HEK293 (cell line): Measurements from ENCODE around the gene HELLS.
"Not testable (repeated sequence)": the region's sequence is repeated elsewhere in the genome, so short reads cannot be mapped to it uniquely, and the experiment has no call there.

ENCODE experiments used
- CTCF ChIA-PET: fragments of 350-600 bp; formaldehyde crosslinking; extraction: SDS; loops from one replicate; lab custom pipeline; 2021; ENCODE audit warnings: antibody characterized with exemption; lab: Yijun Ruan, JAX
- POLR2A ChIA-PET: fragments of 300-600 bp; formaldehyde crosslinking; extraction: SDS; loops from one replicate; lab custom pipeline; 2020; ENCODE audit warnings: antibody characterized with exemption, inconsistent platforms; lab: Yijun Ruan, JAX
- H3K27ac ChIP-seq: fragments of 200-500 bp; sonication (Bioruptor generic); 2 replicates; pipeline ENCODE4 v1.5.1; 2014; ENCODE audit warnings: low read depth, low read length, control low read depth, inconsistent platforms; ENCODE audit errors: extremely low read depth
- H3K36me3 ChIP-seq, 2 experiments: fragments of 200-500 bp in 1 of 2; sonication (Bioruptor generic) in 1 of 2; 1 replicate in 1 of 2; 2 replicates in 1 of 2; pipeline ENCODE4 v1.5.1; 2014 to 2017; ENCODE audit warnings: inconsistent platforms in 2 of 2, low read length in 2 of 2; ENCODE audit not compliant: control insufficient read depth in 2 of 2, insufficient read depth in 1 of 2
- H3K4me1 ChIP-seq: fragments of 200-500 bp; sonication (Bioruptor generic); 2 replicates; pipeline ENCODE4 v1.5.1; 2014; ENCODE audit warnings: mild to moderate bottlenecking, low read length, inconsistent platforms; ENCODE audit not compliant: control insufficient read depth, insufficient read depth
- H3K4me3 ChIP-seq: 2 replicates; pipeline ENCODE4 v1.5.1; 2011; ENCODE audit warnings: low read depth, mild to moderate bottlenecking, control low read depth, low read length, moderate library complexity
- H3K9me3 ChIP-seq: fragments of 200-500 bp; sonication (Bioruptor generic); 2 replicates; pipeline ENCODE4 v1.5.1; 2014; ENCODE audit warnings: low read depth, low read length, inconsistent platforms; ENCODE audit not compliant: control insufficient read depth, insufficient read depth
- GLI2 ChIP-seq: fragments of 450-650 bp; formaldehyde crosslinking; IDR thresholded peaks from 2 replicates; pipeline ENCODE4; 2017; ENCODE audit warnings: missing biosample characterization, missing genetic modification characterization, low read depth, borderline replicate concordance
- HOXA7 ChIP-seq: sonication (generic); formaldehyde crosslinking; IDR thresholded peaks from 2 replicates; pipeline ENCODE4 v1.8.1; 2022; ENCODE audit warnings: missing genetic modification reagents, borderline replicate concordance
- MZF1 ChIP-seq: fragments of 450-650 bp; formaldehyde crosslinking; IDR thresholded peaks from 2 replicates; pipeline ENCODE4 v1.5.1; 2017; ENCODE audit warnings: missing biosample characterization, missing genetic modification characterization, borderline replicate concordance
- PRDM1 ChIP-seq: fragments of 450-650 bp; formaldehyde crosslinking; IDR thresholded peaks from 2 replicates; pipeline ENCODE4; 2016; ENCODE audit warnings: missing biosample characterization, missing genetic modification characterization
- RBAK ChIP-seq: fragments of 450-650 bp; formaldehyde crosslinking; IDR thresholded peaks from 2 replicates; pipeline ENCODE4 v1.5.1; 2016; ENCODE audit warnings: missing biosample characterization, missing genetic modification characterization
- REST ChIP-seq: fragments of 450-650 bp; formaldehyde crosslinking; IDR thresholded peaks from 2 replicates; pipeline ENCODE4 v1.5.1; 2016; ENCODE audit warnings: missing biosample characterization, missing genetic modification characterization
- SETDB1 ChIP-seq: IDR thresholded peaks from one replicate; pipeline ENCODE4 v1.6.1; 2017; ENCODE audit warnings: mild to moderate bottlenecking, low read length, moderate library complexity, mixed read lengths; ENCODE audit not compliant: insufficient read length
- SP2 ChIP-seq: fragments of 450-650 bp; formaldehyde crosslinking; IDR thresholded peaks from 2 replicates; pipeline ENCODE4 v1.5.1; 2016; ENCODE audit warnings: missing biosample characterization, missing genetic modification characterization
- TCF7L2 ChIP-seq: IDR thresholded peaks from 2 replicates; pipeline ENCODE4 v1.6.1; 2011; ENCODE audit warnings: low read depth, mild to moderate bottlenecking, inconsistent platforms, low read length, moderate library complexity, borderline replicate concordance
- TRIM28 ChIP-seq: IDR thresholded peaks from 2 replicates; pipeline ENCODE4 v1.6.1; 2011; ENCODE audit warnings: low read length, control low read depth, borderline replicate concordance
- WT1 ChIP-seq: fragments of 450-650 bp; formaldehyde crosslinking; IDR thresholded peaks from 2 replicates; pipeline ENCODE4 v1.5.1; 2016; ENCODE audit warnings: missing biosample characterization, missing genetic modification characterization
- YY1 ChIP-seq: fragments of 450-650 bp; formaldehyde crosslinking; IDR thresholded peaks from 2 replicates; pipeline ENCODE4 v1.5.1; 2018; ENCODE audit warnings: missing biosample characterization, missing genetic modification characterization
- ZBTB49 ChIP-seq: fragments of 450-650 bp; formaldehyde crosslinking; IDR thresholded peaks from 2 replicates; pipeline ENCODE4 v1.5.1; 2016; ENCODE audit warnings: missing biosample characterization, missing genetic modification characterization, low read depth
- ZBTB8A ChIP-seq: fragments of 450-650 bp; formaldehyde crosslinking; IDR thresholded peaks from 2 replicates; pipeline ENCODE4 v1.5.1; 2016; ENCODE audit warnings: missing biosample characterization, missing genetic modification characterization
- ZNF157 ChIP-seq: fragments of 450-650 bp; formaldehyde crosslinking; IDR thresholded peaks from 2 replicates; pipeline ENCODE4 v1.5.1; 2016; ENCODE audit warnings: missing biosample characterization, missing genetic modification characterization
- ZNF169 ChIP-seq: fragments of 450-650 bp; formaldehyde crosslinking; IDR thresholded peaks from 2 replicates; pipeline ENCODE4 v1.5.1; 2016; ENCODE audit warnings: missing biosample characterization, missing genetic modification characterization
- ZNF175 ChIP-seq: fragments of 450-650 bp; formaldehyde crosslinking; IDR thresholded peaks from 2 replicates; pipeline ENCODE4 v1.5.1; 2016; ENCODE audit warnings: missing biosample characterization, missing genetic modification characterization
- ZNF184 ChIP-seq: fragments of 450-650 bp; IDR thresholded peaks from 2 replicates; pipeline ENCODE4 v1.5.1; 2018; ENCODE audit warnings: missing biosample characterization, mild to moderate bottlenecking, missing genetic modification characterization
- ZNF266 ChIP-seq: fragments of 450-650 bp; formaldehyde crosslinking; IDR thresholded peaks from 2 replicates; pipeline ENCODE4 v1.5.1; 2016; ENCODE audit warnings: missing biosample characterization, missing genetic modification characterization, low read depth
- ZNF335 ChIP-seq: fragments of 450-650 bp; formaldehyde crosslinking; conservative IDR thresholded peaks from 2 replicates; pipeline ENCODE4 v1.5.1; 2016; ENCODE audit warnings: missing biosample characterization, missing genetic modification characterization
- ZNF600 ChIP-seq: fragments of 450-650 bp; formaldehyde crosslinking; IDR thresholded peaks from 2 replicates; pipeline ENCODE4 v1.5.1; 2016; ENCODE audit warnings: missing biosample characterization, missing genetic modification characterization
- ZNF639 ChIP-seq: fragments of 450-650 bp; formaldehyde crosslinking; IDR thresholded peaks from 2 replicates; pipeline ENCODE4 v1.5.1; 2016; ENCODE audit warnings: missing biosample characterization, missing genetic modification characterization
- ZNF664 ChIP-seq: fragments of 450-650 bp; formaldehyde crosslinking; IDR thresholded peaks from 2 replicates; pipeline ENCODE4 v1.5.1; 2016; ENCODE audit warnings: missing biosample characterization, missing genetic modification characterization
- ZNF677 ChIP-seq: fragments of 450-650 bp; IDR thresholded peaks from 2 replicates; pipeline ENCODE4 v1.5.0; 2018; ENCODE audit warnings: missing biosample characterization, mild to moderate bottlenecking, missing genetic modification characterization, moderate library complexity
- ZSCAN4 ChIP-seq: fragments of 450-650 bp; formaldehyde crosslinking; IDR thresholded peaks from 2 replicates; pipeline ENCODE4 v1.5.1; 2017; ENCODE audit warnings: missing biosample characterization, missing genetic modification characterization

HELLS gene

GRCh38 chr10:94524711-94525110, 20.9 kb upstream of the HELLS start:
- Histone ChIP-seq H3K4me3 (no peak overlapping the region), H3K27ac (no peak overlapping the region), H3K9me3 (no peaks in the 10 kb centered on the region), H3K36me3 (peaks cover 0 to 6% of the 10 kb centered on the region in 2 experiments; a peak in 1 of 3 replicates), H3K4me1 (no peaks in the 10 kb centered on the region)
- ChIA-PET POLR2A (no interaction called here), CTCF (interaction anchor here (0.7 kb wide), 1 partner anchor 82 kb away, joined by 3 read pairs; no protein-coding TSS in a partner anchor)
- TF ChIP-seq WT1 (tag by site-specific recombination) = no peak
- TF ChIP-seq ZNF266 (tag by site-specific recombination) = no peak
- no peak for TF ChIP-seq ZNF169 (tag by site-specific recombination)
- TF ChIP-seq ZBTB49 (tag by site-specific recombination) = no peak
- TF ChIP-seq ZNF184 = no peak
- no peak for TF ChIP-seq ZSCAN4 (tag by site-specific recombination)
- no peak for TF ChIP-seq REST (tag by site-specific recombination)
- TF ChIP-seq PRDM1 (tag by site-specific recombination) = no peak
- TF ChIP-seq ZNF335 (tag by site-specific recombination) = no peak
- no peak for TF ChIP-seq ZNF600 (tag by site-specific recombination)
- TF ChIP-seq ZNF677 (tag by site-specific recombination) = no peak

- H3K36me3 ChIP-seq = peaks cover 0 to 15% of the 10 kb centered on the region in 2 experiments; a peak in 2 of 3 replicates
- H3K9me3 ChIP-seq, H3K27ac ChIP-seq, POLR2A ChIA-PET, CTCF ChIA-PET, H3K4me1 ChIP-seq, H3K4me3 ChIP-seq: not testable (repeated sequence)
Measured at GRCh38 chr10:94531550-94531949, 14.0 kb upstream of the HELLS start.

GRCh38 chr10:94533027-94533426, 12.6 kb upstream of the HELLS start:
- POLR2A ChIA-PET = no interaction called here
- H3K4me3 ChIP-seq = no peak overlapping the region
- peaks cover 0 to 15% of the 10 kb centered on the region in 2 experiments; a peak in 2 of 3 replicates for H3K36me3 ChIP-seq
- no peak overlapping the region for H3K27ac ChIP-seq
- CTCF ChIA-PET = interaction anchor here (0.8 to 0.9 kb wide), 2 partner anchors 33 to 213 kb away, joined by 3 to 4 read pairs; no protein-coding TSS in a partner anchor
- H3K9me3 ChIP-seq = no peaks in the 10 kb centered on the region
- H3K4me1 ChIP-seq = no peaks in the 10 kb centered on the region
- no peak for TF ChIP-seq ZBTB8A
- TF ChIP-seq RBAK (tag by site-specific recombination) = no peak
- TF ChIP-seq WT1 (tag by site-specific recombination) = no peak
- TF ChIP-seq ZNF157 (tag by site-specific recombination) = no peak
- no peak for TF ChIP-seq SP2 (tag by site-specific recombination)
- TF ChIP-seq TCF7L2 = no peak
- no peak for TF ChIP-seq ZNF639 (tag by site-specific recombination)
- no peak for TF ChIP-seq ZNF175 (tag by site-specific recombination)
- TF ChIP-seq HOXA7 = no peak
- TF ChIP-seq GLI2 = no peak
- no peak for TF ChIP-seq YY1
- no peak for TF ChIP-seq SETDB1
- no peak for TF ChIP-seq MZF1 (tag by site-specific recombination)
- no peak for TF ChIP-seq TRIM28
- TF ChIP-seq ZNF664 (tag by site-specific recombination) = no peak
